Measurements from ENCODE around the gene CDH22.

Gene CDH22

GRCh38 chr20:46177768-46178167 is 130.5 kb downstream of the CDH22 start:
- no peak overlapping the region for H3K4me3 ChIP-seq (ENCODE audit: low read depth, low read length)

GRCh38 chr20:46176739-46177378 is 131.4 kb downstream of the CDH22 start:
- no peak overlapping the region for H3K4me3 ChIP-seq (ENCODE audit: low read depth, low read length)

GRCh38 chr20:46175127-46175494 is 133.2 kb downstream of the CDH22 start:
- no peak overlapping the region for H3K4me3 ChIP-seq (ENCODE audit: low read depth, low read length)

- no peak overlapping the region for H3K4me3 ChIP-seq (ENCODE audit: low read depth, low read length)
Observed at GRCh38 chr20:46174469-46175126, 133.7 kb downstream of the CDH22 start.

GRCh38 chr20:46173652-46174468 is 134.4 kb downstream of the CDH22 start:
- H3K4me3 ChIP-seq (ENCODE audit: low read depth, low read length): no peak overlapping the region

- H3K4me3 ChIP-seq (ENCODE audit: low read depth, low read length): no peak overlapping the region
Observed at GRCh38 chr20:46172961-46173536, 135.2 kb downstream of the CDH22 start.

GRCh38 chr20:46172455-46172854 is 135.8 kb downstream of the CDH22 start:
- no peak overlapping the region for H3K4me3 ChIP-seq (ENCODE audit: low read depth, low read length)

GRCh38 chr20:46171909-46172308 is 136.4 kb downstream of the CDH22 start:
- no peak overlapping the region for H3K4me3 ChIP-seq (ENCODE audit: low read depth, low read length)

- no peak overlapping the region for H3K4me3 ChIP-seq (ENCODE audit: low read depth, low read length)
Observed at GRCh38 chr20:46171476-46171875, 136.8 kb downstream of the CDH22 start.

GRCh38 chr20:46169245-46170171 is 138.8 kb downstream of the CDH22 start:
- H3K4me3 ChIP-seq (ENCODE audit: low read depth, low read length): no peak overlapping the region

- H3K4me3 ChIP-seq (ENCODE audit: low read depth, low read length): no peak overlapping the region
Observed at GRCh38 chr20:46168438-46168837, 139.9 kb downstream of the CDH22 start.

- H3K4me3 ChIP-seq (ENCODE audit: low read depth, low read length): no peak overlapping the region
Observed at GRCh38 chr20:46167080-46167479, 141.2 kb downstream of the CDH22 start.

GRCh38 chr20:46164254-46164653 is 144.0 kb downstream of the CDH22 start:
- H3K4me3 ChIP-seq (ENCODE audit: low read depth, low read length): no peak overlapping the region

- H3K4me3 ChIP-seq (ENCODE audit: low read depth, low read length): no peak overlapping the region
Observed at GRCh38 chr20:46161921-46162320, 146.4 kb downstream of the CDH22 start.

GRCh38 chr20:46160661-46161060 is 147.6 kb downstream of the CDH22 start:
- no peak overlapping the region for H3K4me3 ChIP-seq (ENCODE audit: low read depth, low read length)

GRCh38 chr20:46159101-46159897 is 149.0 kb downstream of the CDH22 start:
- H3K4me3 ChIP-seq (ENCODE audit: low read depth, low read length): no peak overlapping the region

GRCh38 chr20:46158476-46158987 is 149.8 kb downstream of the CDH22 start:
- no peak overlapping the region for H3K4me3 ChIP-seq (ENCODE audit: low read depth, low read length)

GRCh38 chr20:46157625-46158024 is 150.7 kb downstream of the CDH22 start:
- no peak overlapping the region for H3K4me3 ChIP-seq (ENCODE audit: low read depth, low read length)

- H3K4me3 ChIP-seq (ENCODE audit: low read depth, low read length): no peak overlapping the region
Observed at GRCh38 chr20:46157076-46157592, 151.2 kb downstream of the CDH22 start.

Data from iPS-11a (cell line).